ENCODE results near the gene GADL1.

GADL1 gene

GRCh38 chr3:30756218-30756617 lies 138.2 kb downstream of the GADL1 start:
- DNase-seq (ENCODE audit: low spot score): no peak
- H3K27ac ChIP-seq: no peak overlapping the region
- ChIA-PET POLR2A (ENCODE audit: low non-redundant PET) (no interaction called here), CTCF (no interaction called here)
- no peak for TF ChIP-seq CTCF (conservative IDR thresholded peaks at IDR 0.05; ENCODE audit: low read depth)

- CTCF ChIA-PET: interaction anchor here (0.7 kb wide), 1 partner anchor 139 kb away, joined by 8 read pairs; no protein-coding TSS in a partner anchor
- TF ChIP-seq CTCF (conservative IDR thresholded peaks at IDR 0.05; ENCODE audit: low read depth): no peak
- POLR2A ChIA-PET (ENCODE audit: low non-redundant PET): no interaction called here
- no peak overlapping the region for H3K27ac ChIP-seq
- DNase-seq (ENCODE audit: low spot score): no peak
Observed at GRCh38 chr3:30754426-30754825, 140.0 kb downstream of the GADL1 start.

- no peak for DNase-seq (ENCODE audit: low spot score)
- no peak overlapping the region for H3K27ac ChIP-seq
- POLR2A ChIA-PET (ENCODE audit: low non-redundant PET): no interaction called here
- CTCF ChIA-PET: interaction anchor here (0.7 kb wide), 1 partner anchor 140 kb away, joined by 8 read pairs; no protein-coding TSS in a partner anchor
- no peak for TF ChIP-seq CTCF (conservative IDR thresholded peaks at IDR 0.05; ENCODE audit: low read depth)
Observed at GRCh38 chr3:30753766-30754165, 140.7 kb downstream of the GADL1 start.

- CTCF ChIA-PET: no interaction called here
- TF ChIP-seq CTCF (conservative IDR thresholded peaks at IDR 0.05; ENCODE audit: low read depth): no peak
- POLR2A ChIA-PET (ENCODE audit: low non-redundant PET): no interaction called here
- DNase-seq (ENCODE audit: low spot score): peak; percentile 46
- no peak overlapping the region for H3K27ac ChIP-seq
Observed at GRCh38 chr3:30752970-30753369, 141.5 kb downstream of the GADL1 start.

- POLR2A ChIA-PET (ENCODE audit: low non-redundant PET): no interaction called here
Observed at GRCh38 chr3:30752491-30752890, 142.0 kb downstream of the GADL1 start.

GRCh38 chr3:30751610-30752299 lies 142.7 kb downstream of the GADL1 start:
- POLR2A ChIA-PET (ENCODE audit: low non-redundant PET): no interaction called here
- CTCF ChIA-PET: interaction anchor here (0.5 kb wide), 1 partner anchor 1184 kb away, joined by 6 read pairs; no protein-coding TSS in a partner anchor
- no peak overlapping the region for H3K27ac ChIP-seq
- TF ChIP-seq CTCF (conservative IDR thresholded peaks at IDR 0.05; ENCODE audit: low read depth): no peak
- DNase-seq (ENCODE audit: low spot score): no peak

More at GRCh38 chr3:30752491-30752890, 142.0 kb downstream of the GADL1 start:
- CTCF ChIA-PET: interaction anchor here (0.5 kb wide), 1 partner anchor 1184 kb away, joined by 6 read pairs; no protein-coding TSS in a partner anchor
- TF ChIP-seq CTCF (conservative IDR thresholded peaks at IDR 0.05; ENCODE audit: low read depth): no peak
- DNase-seq (ENCODE audit: low spot score): no peak
- H3K27ac ChIP-seq: no peak overlapping the region

All from RWPE1 (cell line).